Measurements from ENCODE around the gene PDE3B.

The PDE3B gene

DNA sequence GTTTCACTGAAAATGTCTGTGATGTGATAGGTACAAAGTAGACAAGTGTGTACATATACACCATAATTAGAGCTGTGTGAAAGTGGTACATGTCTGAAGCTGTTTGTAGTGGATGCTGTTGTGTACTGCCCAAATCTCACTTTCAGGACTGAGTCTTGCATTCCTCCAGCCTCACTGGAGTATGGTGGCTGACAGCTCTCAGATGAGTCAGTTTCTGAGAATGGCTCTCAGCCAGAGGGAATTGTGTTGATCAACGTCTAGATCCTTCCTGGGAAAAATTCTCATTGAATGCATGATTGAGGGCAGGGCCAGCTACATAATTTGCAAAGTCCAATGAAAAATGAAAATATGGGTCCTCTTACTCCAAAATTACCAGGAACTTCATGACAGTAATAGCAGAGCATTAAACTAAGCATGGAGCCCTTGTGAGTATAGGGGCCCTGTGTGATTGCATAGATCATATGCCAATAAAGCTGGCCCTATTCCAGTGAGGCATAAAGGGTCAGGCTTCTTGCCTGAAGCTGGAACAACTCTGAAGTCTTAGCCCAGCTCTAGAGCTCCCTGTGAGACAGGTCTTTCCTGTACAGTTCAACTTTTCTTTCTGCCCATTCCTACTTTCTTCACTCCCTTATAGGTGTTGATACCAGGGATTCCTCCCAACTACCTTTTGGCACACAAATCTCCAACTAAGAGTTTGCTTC lies 259.2 kb downstream of the PDE3B start:
- DNase-seq (ENCODE audit: extremely low spot score): no peak
- CTCF ChIA-PET: interaction anchor here (1.1 to 1.4 kb wide), 3 partner anchors 10 to 370 kb away, joined by 4 to 12 read pairs (median 9); partner anchors contain the start of gene CYP2R1
- POLR2A ChIA-PET: interaction anchor here (0.5 kb wide), 1 partner anchor 10 kb away, joined by 3 read pairs; no protein-coding TSS in a partner anchor
- no peak for TF ChIP-seq CTCF (IDR thresholded peaks at IDR 0.05; ENCODE audit: control extremely low read depth, extremely low read depth, low read depth, missing control alignments)

GRCh38 chr11:14904745-14905103 lies 261.1 kb downstream of the PDE3B start:
- CTCF ChIA-PET: interaction anchor here (0.7 to 7.2 kb wide), 16 partner anchors 9 to 363 kb away, joined by 3 to 213 read pairs (median 3); partner anchors contain the start of genes CALCB and CYP2R1
- POLR2A ChIA-PET: no interaction called here
- TF ChIP-seq CTCF (IDR thresholded peaks at IDR 0.05; ENCODE audit: control extremely low read depth, extremely low read depth, low read depth, missing control alignments): peak; percentile 85
- DNase-seq (ENCODE audit: extremely low spot score): peak; percentile 73

DNA sequence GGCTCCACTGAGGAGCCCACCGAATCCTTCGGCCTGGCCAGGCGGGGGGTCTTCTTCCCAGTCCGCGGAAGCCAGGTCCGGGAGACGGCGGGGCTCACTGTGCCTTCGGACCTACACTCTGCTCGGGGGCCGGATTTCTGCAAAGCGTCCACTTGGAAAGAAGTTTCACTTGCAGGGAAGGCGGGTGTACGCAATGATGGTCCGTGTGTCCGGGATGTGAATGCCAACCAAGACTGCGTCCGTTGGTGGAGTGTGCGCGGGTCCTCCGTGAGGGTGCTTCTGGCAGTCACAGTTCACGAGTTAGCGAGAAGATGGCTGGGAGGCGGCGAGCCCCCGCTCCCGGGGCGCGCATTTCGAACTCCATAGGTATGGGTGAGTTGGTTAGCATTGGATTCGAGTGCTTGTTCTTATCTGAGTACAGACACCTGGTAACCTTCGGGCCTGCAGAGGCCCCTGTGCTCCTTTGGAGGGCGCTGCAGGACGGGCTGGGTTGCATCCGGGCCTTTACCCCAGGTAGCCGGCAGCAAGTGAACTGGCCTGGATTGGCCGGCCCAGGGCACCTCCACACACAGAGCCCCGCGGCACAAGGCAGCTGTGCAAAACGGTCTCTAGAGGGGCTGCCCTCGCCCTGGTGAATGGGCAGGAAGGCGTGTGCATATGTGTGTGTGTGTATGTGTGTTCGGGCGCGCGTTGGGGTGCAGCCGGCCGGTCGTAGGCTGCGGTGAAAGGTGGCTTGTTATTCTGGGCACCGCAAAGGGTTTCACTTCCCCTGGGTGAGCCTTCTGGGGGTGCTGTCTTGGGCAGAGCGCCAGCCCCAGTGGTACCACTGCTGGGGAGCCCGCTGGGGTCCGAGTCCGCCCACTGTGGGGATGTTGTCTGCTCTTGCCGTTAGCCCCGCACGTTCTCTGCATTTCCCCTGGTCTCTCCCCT lies 261.8 kb downstream of the PDE3B start:
- peak; percentile 48 for DNase-seq (ENCODE audit: extremely low spot score)
- ChIA-PET POLR2A (interaction anchor here (0.8 kb wide), 1 partner anchor 385 kb away, joined by 3 read pairs; the partner anchor contains the start of gene PSMA1), CTCF (interaction anchor here (0.7 to 7.2 kb wide), 23 partner anchors 13 to 385 kb away, joined by 3 to 213 read pairs (median 14); partner anchors contain the start of genes CALCB, CYP2R1 and PSMA1)
- peak; percentile 54 for TF ChIP-seq CTCF (IDR thresholded peaks at IDR 0.05; ENCODE audit: control extremely low read depth, extremely low read depth, low read depth, missing control alignments)

DNA sequence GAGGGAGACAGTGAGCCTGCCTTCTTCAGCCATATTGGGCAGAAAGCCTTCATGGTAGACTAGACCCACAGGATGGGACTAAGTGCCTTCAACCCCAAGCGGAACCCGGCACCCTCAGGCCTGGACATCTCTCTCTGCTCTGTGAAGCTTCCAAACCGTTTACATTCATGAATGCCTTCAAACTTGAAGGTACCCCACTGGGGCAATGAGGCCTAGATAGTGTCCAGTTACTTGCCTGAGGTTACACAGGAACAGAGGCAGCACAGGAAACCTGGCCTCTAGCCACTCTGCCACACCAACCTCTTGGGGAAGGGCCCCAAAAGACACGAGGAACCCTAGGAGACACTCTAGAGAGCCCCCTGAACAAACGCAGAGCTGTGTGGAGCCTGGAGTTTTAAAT lies 263.0 kb downstream of the PDE3B start:
- CTCF ChIA-PET: interaction anchor here (0.8 to 7.2 kb wide), 49 partner anchors 8 to 1831 kb away, joined by 3 to 213 read pairs (median 14); partner anchors contain the start of genes CALCB, CYP2R1, PDE3B and PSMA1
- TF ChIP-seq CTCF (IDR thresholded peaks at IDR 0.05; ENCODE audit: control extremely low read depth, extremely low read depth, low read depth, missing control alignments): no peak
- POLR2A ChIA-PET: interaction anchor here (2.6 kb wide), 1 partner anchor 15 kb away, joined by 13 read pairs; the partner anchor contains the start of gene CYP2R1
- no peak for DNase-seq (ENCODE audit: extremely low spot score)

DNA sequence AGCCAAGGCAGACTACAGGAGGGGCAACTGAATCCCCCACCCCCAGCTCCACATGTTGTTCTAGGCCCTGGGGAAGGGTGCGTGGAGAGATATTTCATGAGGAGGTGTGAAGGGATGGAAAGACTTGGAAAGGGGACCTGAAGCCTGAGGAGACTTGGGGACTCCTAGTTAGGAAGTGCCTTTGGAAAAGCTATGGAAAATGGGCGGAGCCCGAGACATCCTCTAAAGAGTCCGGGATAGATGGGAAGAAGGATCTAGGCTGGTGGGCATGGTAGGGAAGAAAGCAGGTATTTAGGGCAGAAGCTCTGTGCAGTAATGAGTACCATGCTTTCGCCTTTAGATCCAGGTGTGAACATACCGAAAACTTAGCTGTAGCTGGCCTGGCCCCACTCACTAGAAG lies 263.4 kb downstream of the PDE3B start:
- ChIA-PET POLR2A (interaction anchor here (1.1 to 2.6 kb wide), 2 partner anchors 15 to 117 kb away, joined by 3 to 13 read pairs; partner anchors contain the start of gene CYP2R1), CTCF (interaction anchor here (0.8 to 7.2 kb wide), 62 partner anchors 9 to 1831 kb away, joined by 3 to 213 read pairs (median 8); partner anchors contain the start of genes CALCB, CYP2R1, PDE3B and PSMA1)
- no peak for TF ChIP-seq CTCF (IDR thresholded peaks at IDR 0.05; ENCODE audit: control extremely low read depth, extremely low read depth, low read depth, missing control alignments)
- no peak for DNase-seq (ENCODE audit: extremely low spot score)

Data from GM10248 (cell line).